DOHH2 (cell line): Measurements from ENCODE around the gene KPNA6.

Source experiments
- CTCF ChIP-seq: fragments of 200-600 bp; sonication (generic); IDR thresholded peaks from one replicate; pipeline ENCODE4 v1.5.1; 2014; ENCODE audit warnings: antibody characterized with exemption, mild to moderate bottlenecking, low read depth, low read length; ENCODE audit not compliant: poor library complexity, severe bottlenecking
- EZH2phosphoT487 ChIP-seq: fragments of 200-600 bp; sonication (generic); IDR thresholded peaks from 2 replicates; pipeline ENCODE4 v1.6.1; 2017; ENCODE audit warnings: borderline replicate concordance, mild to moderate bottlenecking, antibody characterized with exemption, low read length, moderate library complexity, mixed read lengths

GRCh38 chr1:32219022-32219421, 111.2 kb downstream of the KPNA6 start:
- TF ChIP-seq CTCF (no peak), EZH2phosphoT487 (no peak)
